ENCODE results near the gene IGFBP1.

The IGFBP1 gene

GRCh38 chr7:45881280-45881758, 7.0 kb upstream of the IGFBP1 start:
- no peak for FAIRE-seq

- FAIRE-seq = no peak
Measured at GRCh38 chr7:45881759-45882464, 6.4 kb upstream of the IGFBP1 start.

- no peak for FAIRE-seq
Measured at GRCh38 chr7:45882465-45882810, 5.8 kb upstream of the IGFBP1 start.

- no peak for FAIRE-seq
Measured at GRCh38 chr7:45884136-45884535, 4.2 kb upstream of the IGFBP1 start.

- no peak for FAIRE-seq
Measured at GRCh38 chr7:45885264-45885882, 2.9 kb upstream of the IGFBP1 start.

GRCh38 chr7:45886931-45887667, 1.2 kb upstream of the IGFBP1 start:
- no peak for FAIRE-seq

GRCh38 chr7:45888993-45889366, 692 bp downstream of the IGFBP1 start:
- no peak for FAIRE-seq

- FAIRE-seq = no peak
Measured at GRCh38 chr7:45889367-45890067, 1.2 kb downstream of the IGFBP1 start.

GRCh38 chr7:45890125-45890901, 2.0 kb downstream of the IGFBP1 start:
- no peak for FAIRE-seq

- FAIRE-seq = peak; percentile 89
Measured at GRCh38 chr7:45890902-45891461, 2.7 kb downstream of the IGFBP1 start.

GRCh38 chr7:45891462-45892402, 3.4 kb downstream of the IGFBP1 start:
- no peak for FAIRE-seq

- FAIRE-seq = no peak
Measured at GRCh38 chr7:45892407-45893035, 4.2 kb downstream of the IGFBP1 start.

- FAIRE-seq = no peak
Measured at GRCh38 chr7:45893374-45893995, 5.2 kb downstream of the IGFBP1 start.

- FAIRE-seq = no peak
Measured at GRCh38 chr7:45893996-45894664, 5.8 kb downstream of the IGFBP1 start.

- FAIRE-seq = no peak
Measured at GRCh38 chr7:45894665-45895062, 6.4 kb downstream of the IGFBP1 start.

- peak; percentile 60 for FAIRE-seq
Measured at GRCh38 chr7:45897042-45897690, 8.9 kb downstream of the IGFBP1 start.

- no peak for FAIRE-seq
Measured at GRCh38 chr7:45898222-45898621, 9.9 kb downstream of the IGFBP1 start.

GRCh38 chr7:45901566-45901965, 13.3 kb downstream of the IGFBP1 start:
- no peak for FAIRE-seq

- no peak for FAIRE-seq
Measured at GRCh38 chr7:45902820-45903219, 14.5 kb downstream of the IGFBP1 start.

Measured in endometrium (tissue), 2 donors.